ENCODE results near the gene EPB41L5. TPM values are rescaled to one million over a fixed set of nuclear protein-coding genes. Genes with fewer than 3 reads are reported as not detected.

Gene EPB41L5
- total and polyA plus RNA-seq, 7 donors, result 8.2 to 24.3 (median 16.9) TPM

DNA sequence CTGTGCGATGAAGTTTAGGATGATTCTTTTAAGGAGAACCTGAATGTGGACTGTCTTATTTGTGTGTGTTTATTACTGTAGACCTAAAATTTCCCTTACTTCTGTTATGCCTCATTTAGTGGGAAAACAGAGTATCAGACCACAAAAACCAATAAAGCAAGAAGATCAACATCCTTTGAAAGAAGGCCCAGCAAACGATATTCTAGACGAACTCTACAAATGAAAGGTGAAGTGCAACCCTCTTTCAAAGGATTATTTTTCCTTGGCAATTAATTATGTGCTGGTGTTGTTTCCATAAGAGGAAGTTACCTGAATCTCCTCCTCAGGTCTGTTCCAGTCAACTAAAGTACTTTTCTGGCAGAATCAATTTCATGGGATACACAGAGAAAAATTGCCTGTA lies 78.6 kb downstream of the EPB41L5 start:
- Histone ChIP-seq H3K9me3 (no peaks in the 10 kb centered on the region), H3K36me3 (peaks cover 0 to 33% (median under 1%) of the 10 kb centered on the region in 4 donors), H3K27ac (no peak overlapping the region), H3K4me3 (no peak overlapping the region), H3K4me1 (no peaks in the 10 kb centered on the region), H3K27me3 (no peaks in the 10 kb centered on the region)
- intact Hi-C loops (cut with DNase I), result no loop called here
- 90 to 93% methylated on average over 3 of the region's 3 CpGs for WGBS, 2 donors
- no peak for TF ChIP-seq POLR2A (IDR thresholded peaks at IDR 0.05)
- TF ChIP-seq, protein P1, sequence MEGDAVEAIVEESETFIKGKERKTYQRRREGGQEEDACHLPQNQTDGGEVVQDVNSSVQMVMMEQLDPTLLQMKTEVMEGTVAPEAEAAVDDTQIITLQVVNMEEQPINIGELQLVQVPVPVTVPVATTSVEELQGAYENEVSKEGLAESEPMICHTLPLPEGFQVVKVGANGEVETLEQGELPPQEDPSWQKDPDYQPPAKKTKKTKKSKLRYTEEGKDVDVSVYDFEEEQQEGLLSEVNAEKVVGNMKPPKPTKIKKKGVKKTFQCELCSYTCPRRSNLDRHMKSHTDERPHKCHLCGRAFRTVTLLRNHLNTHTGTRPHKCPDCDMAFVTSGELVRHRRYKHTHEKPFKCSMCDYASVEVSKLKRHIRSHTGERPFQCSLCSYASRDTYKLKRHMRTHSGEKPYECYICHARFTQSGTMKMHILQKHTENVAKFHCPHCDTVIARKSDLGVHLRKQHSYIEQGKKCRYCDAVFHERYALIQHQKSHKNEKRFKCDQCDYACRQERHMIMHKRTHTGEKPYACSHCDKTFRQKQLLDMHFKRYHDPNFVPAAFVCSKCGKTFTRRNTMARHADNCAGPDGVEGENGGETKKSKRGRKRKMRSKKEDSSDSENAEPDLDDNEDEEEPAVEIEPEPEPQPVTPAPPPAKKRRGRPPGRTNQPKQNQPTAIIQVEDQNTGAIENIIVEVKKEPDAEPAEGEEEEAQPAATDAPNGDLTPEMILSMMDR (IDR thresholded peaks at IDR 0.05), result no peak
- no peak for TF ChIP-seq POLR2AphosphoS5 (IDR thresholded peaks at IDR 0.05)
- TF ChIP-seq EP300 (IDR thresholded peaks at IDR 0.05), result no peak
- no peak for DNase-seq

GRCh38 chr2:120094795-120095194 lies 81.9 kb downstream of the EPB41L5 start:
- Histone ChIP-seq H3K9me3 (no peaks in the 10 kb centered on the region), H3K27me3 (no peaks in the 10 kb centered on the region), H3K4me1 (no peaks in the 10 kb centered on the region), H3K27ac (no peak overlapping the region), H3K36me3 (peaks cover 0 to 25% (median 2%) of the 10 kb centered on the region in 4 donors), H3K4me3 (no peak overlapping the region)
- no peak for DNase-seq
- WGBS, 2 donors, result 25 to 70% methylated on average over 1 of the region's 1 CpG
- TF ChIP-seq POLR2AphosphoS5 (IDR thresholded peaks at IDR 0.05), result no peak
- TF ChIP-seq, protein P1 (IDR thresholded peaks at IDR 0.05), result no peak
- no peak for TF ChIP-seq POLR2A (IDR thresholded peaks at IDR 0.05)
- no peak for TF ChIP-seq EP300 (IDR thresholded peaks at IDR 0.05)
- intact Hi-C loops (cut with DNase I), result no loop called here

GRCh38 chr2:120100627-120101026 lies 87.8 kb downstream of the EPB41L5 start:
- Histone ChIP-seq H3K4me3 (no peak overlapping the region), H3K36me3 (peaks cover 0 to 28% (median 2%) of the 10 kb centered on the region in 4 donors), H3K27ac (no peak overlapping the region), H3K27me3 (no peaks in the 10 kb centered on the region), H3K4me1 (no peaks in the 10 kb centered on the region), H3K9me3 (no peaks in the 10 kb centered on the region)
- intact Hi-C loops (cut with DNase I), result no loop called here
- WGBS, 2 donors, result 91 to 95% methylated on average over 1 of the region's 1 CpG
- no peak for DNase-seq
- TF ChIP-seq POLR2AphosphoS5 (IDR thresholded peaks at IDR 0.05), result no peak
- TF ChIP-seq POLR2A (IDR thresholded peaks at IDR 0.05), result no peak
- TF ChIP-seq EP300 (IDR thresholded peaks at IDR 0.05), result no peak
- TF ChIP-seq, protein P1 (IDR thresholded peaks at IDR 0.05), result no peak

DNA sequence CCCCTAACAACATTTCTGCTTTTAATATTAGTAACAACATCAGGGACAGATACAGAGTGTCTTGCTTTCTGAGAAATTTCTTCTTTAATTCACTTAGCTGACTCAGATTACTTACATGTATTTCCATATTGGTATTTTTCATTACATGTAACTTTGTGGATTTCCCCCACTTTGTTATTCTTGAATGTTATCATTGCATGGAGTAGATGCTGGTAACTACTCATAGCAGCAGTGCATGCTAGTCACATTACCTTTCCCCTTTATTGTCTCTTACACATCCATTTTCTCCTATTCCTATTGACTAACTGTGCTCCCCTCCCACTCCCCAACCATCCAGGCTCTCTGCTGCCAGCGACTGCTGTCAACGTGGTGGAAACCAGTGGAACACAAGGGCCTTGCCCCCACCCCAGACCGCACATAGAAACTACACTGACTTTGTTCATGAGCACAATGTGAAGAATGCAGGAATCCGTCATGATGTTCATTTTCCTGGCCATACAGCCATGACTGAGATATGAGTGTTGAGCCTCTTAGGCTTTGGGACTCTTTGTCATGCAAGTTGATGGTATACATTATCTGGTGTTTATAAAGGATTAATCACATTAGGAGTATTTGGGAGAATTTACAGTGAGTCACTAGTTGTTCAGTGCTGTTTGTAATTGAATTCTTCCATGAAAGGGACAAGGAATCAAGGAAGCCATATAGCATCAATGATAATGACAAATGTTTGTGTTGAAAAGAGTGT lies 91.0 kb downstream of the EPB41L5 start:
- peaks cover 0 to 17% (median 14%) of the 10 kb centered on the region in 4 donors for H3K4me1 ChIP-seq
- WGBS, 2 donors, result 95 to 96% methylated on average over 4 of the region's 4 CpGs
- no peaks in the 10 kb centered on the region for H3K9me3 ChIP-seq
- TF ChIP-seq, protein P1 (IDR thresholded peaks at IDR 0.05), result no peak
- TF ChIP-seq POLR2A (IDR thresholded peaks at IDR 0.05), result no peak
- TF ChIP-seq EP300 (IDR thresholded peaks at IDR 0.05), result no peak
- no peak for TF ChIP-seq POLR2AphosphoS5 (IDR thresholded peaks at IDR 0.05)
- peaks cover 0 to 28% (median 0%) of the 10 kb centered on the region in 4 donors for H3K36me3 ChIP-seq
- intact Hi-C loops (cut with DNase I), result no loop called here
- H3K27me3 ChIP-seq, result no peaks in the 10 kb centered on the region
- no peak overlapping the region for H3K27ac ChIP-seq
- no peak overlapping the region for H3K4me3 ChIP-seq
- no peak for DNase-seq

Measured in sigmoid colon (tissue), 7 donors.